ENCODE results near the gene ZBTB7B. TPM values are rescaled to one million over a fixed set of nuclear protein-coding genes. Genes with fewer than 3 reads are reported as not detected.

Gene ZBTB7B
- total RNA-seq, 2 donors from 2014 or later, result 30.1 to 34.3 TPM

GRCh38 chr1:154972517-154973343 is 29.9 kb upstream of the ZBTB7B start:
- 6 to 8% methylated on average over 18 of the region's 18 CpGs for WGBS, 2 donors
- peaks cover 0 to 4% of the 10 kb centered on the region in 2 donors for H3K36me3 ChIP-seq (replicated peaks in 1 of 2; ENCODE audit: insufficient read depth in 1 of 2, low read depth in 2 of 2)
- H3K9me3 ChIP-seq, result no peaks in the 10 kb centered on the region
- H3K27ac ChIP-seq, result peak overlapping the region; percentile 96 to 99 (median 98)
- ATAC-seq (peak; percentile 13), DNase-seq (peak; percentile 68 to 86 (median 80))
- H3K27me3 ChIP-seq, result no peaks in the 10 kb centered on the region
- intact Hi-C loops (cut with DNase I), result no loop called here
- H3K4me3 ChIP-seq, result no peak overlapping the region
- H3K4me1 ChIP-seq, result peaks cover 53% of the 10 kb centered on the region
- peak in 2 of 3 donors; percentile 56 to 62 for TF ChIP-seq POLR2A (IDR thresholded peaks at IDR 0.05)
- no peak for TF ChIP-seq CTCF (IDR thresholded peaks at IDR 0.05)

DNA sequence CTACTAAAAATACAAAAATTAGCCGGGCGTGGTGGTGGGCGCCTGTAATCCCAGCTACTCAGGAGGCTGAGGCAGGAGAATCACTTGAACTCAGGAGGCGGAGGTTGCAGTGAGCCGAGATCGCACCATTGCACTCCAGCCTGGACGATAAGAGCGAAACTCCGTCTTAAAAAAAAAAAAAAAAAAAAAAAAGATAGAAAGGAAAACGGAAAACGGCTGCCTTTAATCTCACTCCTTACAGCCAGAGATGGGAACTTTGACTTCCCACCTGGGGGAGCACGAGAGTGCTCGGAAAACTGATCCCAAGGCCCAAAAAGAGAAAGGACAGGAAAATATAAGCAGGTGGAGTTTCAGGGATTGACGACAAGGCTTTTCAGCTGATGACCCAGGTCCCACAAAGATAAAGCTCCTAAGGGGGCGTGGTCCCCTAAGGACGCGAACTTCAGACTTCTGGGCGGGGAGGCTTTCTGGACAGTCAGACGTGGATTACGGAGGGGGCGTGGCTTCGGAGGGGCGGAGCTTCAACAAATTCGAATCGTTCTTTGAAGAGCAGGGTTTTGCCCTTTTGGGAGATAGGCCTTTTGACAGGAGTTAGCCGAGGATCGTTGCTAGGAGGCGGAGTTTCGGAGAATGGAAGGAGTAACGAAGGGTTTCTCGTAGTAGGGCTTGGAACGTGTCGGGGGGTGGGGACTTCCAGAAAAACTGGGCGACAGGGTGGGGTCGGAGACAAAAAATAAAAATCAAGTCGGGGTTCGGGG is 29.1 kb upstream of the ZBTB7B start:
- Histone ChIP-seq H3K27me3 (no peaks in the 10 kb centered on the region), H3K4me1 (peaks cover 53% of the 10 kb centered on the region), H3K36me3 (replicated peaks in 1 of 2; ENCODE audit: insufficient read depth in 1 of 2, low read depth in 2 of 2) (no peaks in the 10 kb centered on the region), H3K4me3 (peak overlapping the region; percentile 15 to 67), H3K9me3 (no peaks in the 10 kb centered on the region), H3K27ac (peak overlapping the region; percentile 96 to 99 (median 98))
- DNase-seq, result peak; percentile 98 to 99 (median 98)
- intact Hi-C loops (cut with DNase I), result no loop called here
- TF ChIP-seq CTCF (IDR thresholded peaks at IDR 0.05) (peak in 4 of 7 experiments; percentile 32 to 44 (median 40)), POLR2A (IDR thresholded peaks at IDR 0.05) (peak in 2 of 3 donors; percentile 60 to 66)
- peak; percentile 54 for ATAC-seq
- WGBS, 2 donors, result 1 to 2% methylated on average over 37 of the region's 37 CpGs

DNA sequence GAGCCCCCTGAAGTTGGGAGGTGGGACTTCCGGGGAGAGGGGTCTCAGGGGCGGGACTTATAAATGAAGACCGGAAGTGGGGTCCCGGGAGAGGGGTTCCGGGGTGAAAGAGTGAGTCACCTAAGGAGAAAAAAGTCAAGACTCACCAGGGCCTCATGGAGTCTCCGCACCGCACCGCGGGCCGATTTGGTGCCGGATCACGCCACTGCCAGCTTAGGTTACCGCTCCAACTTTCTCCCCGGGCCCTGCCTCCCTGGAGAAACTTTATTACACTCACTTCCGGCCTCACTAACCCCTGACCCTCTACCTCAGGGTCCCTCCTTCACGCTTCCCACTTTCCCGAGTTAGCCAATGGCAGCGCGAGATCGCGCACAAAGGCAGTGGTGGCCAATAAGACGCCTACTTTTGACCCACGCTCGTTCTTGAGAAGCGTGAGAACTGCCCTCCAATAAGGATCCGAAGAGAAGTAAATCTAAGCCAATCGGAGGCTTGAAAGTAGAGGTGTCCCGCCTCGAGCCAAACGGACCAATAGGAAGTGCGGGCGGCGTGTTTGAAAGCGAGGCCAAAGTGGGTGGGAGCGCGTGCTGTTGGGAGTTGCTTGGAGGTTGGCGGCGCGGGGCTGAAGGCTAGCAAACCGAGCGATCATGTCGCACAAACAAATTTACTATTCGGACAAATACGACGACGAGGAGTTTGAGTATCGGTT is 28.3 kb upstream of the ZBTB7B start, which contains the start of gene CKS1B:
Gene CKS1B, plus strand, starts transcription at position 580 of the 706 bp plus-strand sequence. Its CDS starts 65 bp downstream, at position 645.
- no peaks in the 10 kb centered on the region for H3K27me3 ChIP-seq
- TF ChIP-seq POLR2A (IDR thresholded peaks at IDR 0.05), result peak; percentile 65 to 90 (median 87)
- no peak for TF ChIP-seq CTCF (IDR thresholded peaks at IDR 0.05)
- DNase-seq, result peak; percentile 96 to 99 (median 96)
- peaks cover 50% of the 10 kb centered on the region for H3K4me1 ChIP-seq
- H3K36me3 ChIP-seq (replicated peaks in 1 of 2; ENCODE audit: insufficient read depth in 1 of 2, low read depth in 2 of 2), result no peaks in the 10 kb centered on the region
- ATAC-seq, result peak; percentile 84
- no peaks in the 10 kb centered on the region for H3K9me3 ChIP-seq
- H3K27ac ChIP-seq, result peak within 1 kb of the TSS; percentile 96 to 99 (median 98)
- 0 to 1% methylated on average over 39 to 47 of the region's 47 CpGs for WGBS, 2 donors
- intact Hi-C loops (cut with DNase I), result no loop called here
- H3K4me3 ChIP-seq, result peak within 1 kb of the TSS; percentile 23 to 67

GRCh38 chr1:154974808-154975408 is 27.7 kb upstream of the ZBTB7B start:
- H3K36me3 ChIP-seq (replicated peaks in 1 of 2; ENCODE audit: insufficient read depth in 1 of 2, low read depth in 2 of 2), result no peaks in the 10 kb centered on the region
- DNase-seq (peak; percentile 94 to 96 (median 96)), ATAC-seq (peak; percentile 63)
- WGBS, 2 donors, result 0 to 1% methylated on average over 30 of the region's 30 CpGs
- H3K27ac ChIP-seq, result peak overlapping the region; percentile 81 to 98 (median 96)
- H3K4me1 ChIP-seq, result peaks cover 44% of the 10 kb centered on the region
- H3K4me3 ChIP-seq, result peak overlapping the region; percentile 5 to 23
- TF ChIP-seq POLR2A (IDR thresholded peaks at IDR 0.05) (peak; percentile 41 to 77 (median 60)), CTCF (IDR thresholded peaks at IDR 0.05) (no peak)
- H3K27me3 ChIP-seq, result no peaks in the 10 kb centered on the region
- no peaks in the 10 kb centered on the region for H3K9me3 ChIP-seq
- intact Hi-C loops (cut with DNase I), result no loop called here

Measured in body of pancreas (tissue), 4 donors.